ENCODE measurements around the gene HTRA1. TPM values are rescaled to one million over a fixed set of nuclear protein-coding genes. Genes with fewer than 3 reads are reported as not detected.

Gene HTRA1
- total and polyA plus RNA-seq, 2 donors (not counting 1 experiment from before 2014, with no cell fraction given) = 109 to 216 TPM

DNA sequence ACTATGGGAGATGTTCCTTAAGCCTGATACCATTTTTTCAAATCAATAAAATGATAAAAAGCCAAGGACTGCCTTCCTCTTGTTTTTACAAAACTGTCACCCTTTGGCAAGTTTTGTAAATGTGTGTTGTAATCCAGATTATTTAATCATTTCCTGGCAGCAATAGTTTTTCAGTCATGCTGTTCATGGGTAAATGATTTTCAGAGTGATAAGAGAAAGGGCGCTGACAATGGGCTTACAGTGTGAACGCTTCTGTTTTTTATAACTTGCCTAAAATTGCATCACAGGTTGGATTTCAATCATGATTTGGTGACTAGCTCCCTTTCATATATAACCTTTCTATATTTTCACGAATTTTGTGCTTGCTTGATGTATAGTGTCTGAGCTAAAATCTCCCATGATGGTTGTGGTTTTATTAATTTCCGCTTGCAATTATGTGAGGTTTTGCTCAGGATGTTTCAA lies 80.2 kb downstream of the HTRA1 start:
- Histone ChIP-seq H3K4me2 (ENCODE audit: extremely low read depth, insufficient read depth, low read length) (no peak overlapping the region), H3K4me1 (ENCODE audit: control insufficient read depth, extremely low read depth, insufficient read depth, low read length) (no peaks in the 10 kb centered on the region), H2AFZ (ENCODE audit: low read length) (no peak overlapping the region), H4K20me1 (ENCODE audit: control insufficient read depth, extremely low read depth, insufficient read depth, low read length) (no peaks in the 10 kb centered on the region), H3K79me2 (ENCODE audit: control insufficient read depth, insufficient read depth, low read length) (no peaks in the 10 kb centered on the region), H3K36me3 (ENCODE audit: control insufficient read depth, insufficient read depth, low read length) (no peaks in the 10 kb centered on the region), H3K9ac (ENCODE audit: insufficient read depth, low read length) (no peak overlapping the region), H3K4me3 (replicated peaks in 1 of 4; ENCODE audit: control extremely low read depth in 1 of 4, insufficient read depth in 1 of 4, low read depth in 3 of 4, low read length in 4 of 4) (no peak overlapping the region), H3K9me3 (ENCODE audit: control insufficient read depth, insufficient read depth, low read depth, low read length) (no peaks in the 10 kb centered on the region), H3K27me3 (ENCODE audit: control insufficient read depth, insufficient read depth, low read length) (no peaks in the 10 kb centered on the region), H3K27ac (ENCODE audit: insufficient read depth, low read length) (no peak overlapping the region)
- TF ChIP-seq, protein P1, sequence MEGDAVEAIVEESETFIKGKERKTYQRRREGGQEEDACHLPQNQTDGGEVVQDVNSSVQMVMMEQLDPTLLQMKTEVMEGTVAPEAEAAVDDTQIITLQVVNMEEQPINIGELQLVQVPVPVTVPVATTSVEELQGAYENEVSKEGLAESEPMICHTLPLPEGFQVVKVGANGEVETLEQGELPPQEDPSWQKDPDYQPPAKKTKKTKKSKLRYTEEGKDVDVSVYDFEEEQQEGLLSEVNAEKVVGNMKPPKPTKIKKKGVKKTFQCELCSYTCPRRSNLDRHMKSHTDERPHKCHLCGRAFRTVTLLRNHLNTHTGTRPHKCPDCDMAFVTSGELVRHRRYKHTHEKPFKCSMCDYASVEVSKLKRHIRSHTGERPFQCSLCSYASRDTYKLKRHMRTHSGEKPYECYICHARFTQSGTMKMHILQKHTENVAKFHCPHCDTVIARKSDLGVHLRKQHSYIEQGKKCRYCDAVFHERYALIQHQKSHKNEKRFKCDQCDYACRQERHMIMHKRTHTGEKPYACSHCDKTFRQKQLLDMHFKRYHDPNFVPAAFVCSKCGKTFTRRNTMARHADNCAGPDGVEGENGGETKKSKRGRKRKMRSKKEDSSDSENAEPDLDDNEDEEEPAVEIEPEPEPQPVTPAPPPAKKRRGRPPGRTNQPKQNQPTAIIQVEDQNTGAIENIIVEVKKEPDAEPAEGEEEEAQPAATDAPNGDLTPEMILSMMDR (conservative IDR thresholded peaks at IDR 0.05 in 1 of 2, IDR thresholded peaks at IDR 0.05 in 1 of 2; ENCODE audit: low read depth in 1 of 2, low read length in 2 of 2) = no peak
- TF ChIP-seq EZH2 (IDR thresholded peaks at IDR 0.05; ENCODE audit: low read length, missing control alignments) = no peak
- no peak for DNase-seq (ENCODE audit: low read depth in 2 of 2)

DNA sequence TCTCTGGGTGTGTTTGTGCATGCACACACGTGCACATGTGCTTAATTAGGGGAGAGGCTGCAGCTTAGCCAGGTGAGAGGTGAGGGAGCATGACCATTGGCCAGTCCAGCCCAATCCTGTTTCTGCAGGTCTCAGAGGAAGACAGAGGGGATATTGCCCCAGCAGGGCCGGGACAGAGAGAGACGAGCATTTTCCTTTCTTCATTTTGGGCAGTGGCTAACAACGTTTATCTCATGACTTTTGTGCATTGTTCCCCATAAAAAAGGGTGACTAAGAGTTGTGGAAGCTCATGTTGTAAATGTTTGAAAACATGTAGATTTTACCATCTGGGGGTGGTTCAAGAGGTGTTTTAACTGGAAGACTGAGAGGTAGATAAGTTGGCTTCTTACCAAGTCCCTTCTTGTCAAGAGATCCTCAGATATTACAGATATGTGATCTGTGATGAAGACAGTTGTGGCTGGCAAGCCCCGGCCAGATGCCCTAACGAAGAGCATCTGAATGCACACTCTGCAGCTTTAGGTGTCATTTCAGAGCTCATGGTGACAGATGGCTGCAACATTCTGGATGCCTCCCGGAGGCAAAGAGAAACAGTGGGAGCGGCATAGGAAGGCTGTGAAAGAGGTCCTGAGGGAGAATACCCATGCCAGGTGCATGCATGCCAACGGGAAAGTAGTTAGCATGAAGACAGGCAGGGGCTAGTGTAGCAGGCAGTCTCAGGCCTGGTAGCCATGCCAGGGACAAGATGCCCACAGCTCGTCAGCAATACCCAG lies 82.5 kb downstream of the HTRA1 start:
- no peak for TF ChIP-seq EZH2 (IDR thresholded peaks at IDR 0.05; ENCODE audit: low read length, missing control alignments)
- TF ChIP-seq, protein P1 (conservative IDR thresholded peaks at IDR 0.05 in 1 of 2, IDR thresholded peaks at IDR 0.05 in 1 of 2; ENCODE audit: low read depth in 1 of 2, low read length in 2 of 2) = no peak
- Histone ChIP-seq H3K27me3 (ENCODE audit: control insufficient read depth, insufficient read depth, low read length) (peaks cover 3% of the 10 kb centered on the region), H2AFZ (ENCODE audit: low read length) (no peak overlapping the region), H3K79me2 (ENCODE audit: control insufficient read depth, insufficient read depth, low read length) (no peaks in the 10 kb centered on the region), H3K4me3 (replicated peaks in 1 of 4; ENCODE audit: control extremely low read depth in 1 of 4, insufficient read depth in 1 of 4, low read depth in 3 of 4, low read length in 4 of 4) (no peak overlapping the region), H3K27ac (ENCODE audit: insufficient read depth, low read length) (no peak overlapping the region), H3K9me3 (ENCODE audit: control insufficient read depth, insufficient read depth, low read depth, low read length) (no peaks in the 10 kb centered on the region), H3K4me2 (ENCODE audit: extremely low read depth, insufficient read depth, low read length) (no peak overlapping the region), H3K4me1 (ENCODE audit: control insufficient read depth, extremely low read depth, insufficient read depth, low read length) (no peaks in the 10 kb centered on the region), H4K20me1 (ENCODE audit: control insufficient read depth, extremely low read depth, insufficient read depth, low read length) (no peaks in the 10 kb centered on the region), H3K9ac (ENCODE audit: insufficient read depth, low read length) (no peak overlapping the region), H3K36me3 (ENCODE audit: control insufficient read depth, insufficient read depth, low read length) (no peaks in the 10 kb centered on the region)
- DNase-seq (ENCODE audit: low read depth in 2 of 2) = no peak

DNA sequence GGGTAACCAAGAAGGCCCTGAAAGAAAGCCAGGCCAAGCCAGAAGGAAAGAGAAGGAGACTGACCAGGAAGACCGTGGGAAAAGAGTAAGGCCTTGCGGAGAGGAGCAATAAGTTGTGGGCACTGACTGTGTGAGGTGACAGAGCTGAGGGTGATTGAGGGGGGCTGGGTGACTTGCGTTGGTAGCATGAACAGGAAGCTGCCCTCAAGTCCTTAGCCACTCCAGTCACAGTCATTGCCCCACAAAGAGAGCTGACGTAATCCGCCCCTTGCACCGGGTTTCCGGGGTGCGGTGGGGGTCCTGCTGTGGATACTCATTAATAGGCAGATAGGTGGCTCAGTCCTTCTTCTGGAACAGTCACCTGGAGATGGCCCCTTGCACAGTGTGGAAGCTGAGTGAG lies 83.1 kb downstream of the HTRA1 start:
- Histone ChIP-seq H4K20me1 (ENCODE audit: control insufficient read depth, extremely low read depth, insufficient read depth, low read length) (no peaks in the 10 kb centered on the region), H3K4me3 (replicated peaks in 1 of 4; ENCODE audit: control extremely low read depth in 1 of 4, insufficient read depth in 1 of 4, low read depth in 3 of 4, low read length in 4 of 4) (no peak overlapping the region), H3K27ac (ENCODE audit: insufficient read depth, low read length) (no peak overlapping the region), H2AFZ (ENCODE audit: low read length) (no peak overlapping the region), H3K4me1 (ENCODE audit: control insufficient read depth, extremely low read depth, insufficient read depth, low read length) (no peaks in the 10 kb centered on the region), H3K9me3 (ENCODE audit: control insufficient read depth, insufficient read depth, low read depth, low read length) (no peaks in the 10 kb centered on the region), H3K36me3 (ENCODE audit: control insufficient read depth, insufficient read depth, low read length) (no peaks in the 10 kb centered on the region), H3K4me2 (ENCODE audit: extremely low read depth, insufficient read depth, low read length) (no peak overlapping the region), H3K79me2 (ENCODE audit: control insufficient read depth, insufficient read depth, low read length) (no peaks in the 10 kb centered on the region), H3K27me3 (ENCODE audit: control insufficient read depth, insufficient read depth, low read length) (peaks cover 3% of the 10 kb centered on the region), H3K9ac (ENCODE audit: insufficient read depth, low read length) (no peak overlapping the region)
- no peak for TF ChIP-seq EZH2 (IDR thresholded peaks at IDR 0.05; ENCODE audit: low read length, missing control alignments)
- TF ChIP-seq, protein P1 (conservative IDR thresholded peaks at IDR 0.05 in 1 of 2, IDR thresholded peaks at IDR 0.05 in 1 of 2; ENCODE audit: low read depth in 1 of 2, low read length in 2 of 2) = no peak
- no peak for DNase-seq (ENCODE audit: low read depth in 2 of 2)
